HG03045 (cell line): ENCODE measurements around the gene CYSRT1.

Experiments
- ATAC-seq: cut with Tn5 transposase; IDR thresholded peaks from one replicate; pipeline ENCODE4 v1.9.1; 2021; ENCODE audit warnings: mild to moderate bottlenecking, moderate library complexity; ENCODE audit not compliant: unreplicated experiment

Gene CYSRT1

DNA sequence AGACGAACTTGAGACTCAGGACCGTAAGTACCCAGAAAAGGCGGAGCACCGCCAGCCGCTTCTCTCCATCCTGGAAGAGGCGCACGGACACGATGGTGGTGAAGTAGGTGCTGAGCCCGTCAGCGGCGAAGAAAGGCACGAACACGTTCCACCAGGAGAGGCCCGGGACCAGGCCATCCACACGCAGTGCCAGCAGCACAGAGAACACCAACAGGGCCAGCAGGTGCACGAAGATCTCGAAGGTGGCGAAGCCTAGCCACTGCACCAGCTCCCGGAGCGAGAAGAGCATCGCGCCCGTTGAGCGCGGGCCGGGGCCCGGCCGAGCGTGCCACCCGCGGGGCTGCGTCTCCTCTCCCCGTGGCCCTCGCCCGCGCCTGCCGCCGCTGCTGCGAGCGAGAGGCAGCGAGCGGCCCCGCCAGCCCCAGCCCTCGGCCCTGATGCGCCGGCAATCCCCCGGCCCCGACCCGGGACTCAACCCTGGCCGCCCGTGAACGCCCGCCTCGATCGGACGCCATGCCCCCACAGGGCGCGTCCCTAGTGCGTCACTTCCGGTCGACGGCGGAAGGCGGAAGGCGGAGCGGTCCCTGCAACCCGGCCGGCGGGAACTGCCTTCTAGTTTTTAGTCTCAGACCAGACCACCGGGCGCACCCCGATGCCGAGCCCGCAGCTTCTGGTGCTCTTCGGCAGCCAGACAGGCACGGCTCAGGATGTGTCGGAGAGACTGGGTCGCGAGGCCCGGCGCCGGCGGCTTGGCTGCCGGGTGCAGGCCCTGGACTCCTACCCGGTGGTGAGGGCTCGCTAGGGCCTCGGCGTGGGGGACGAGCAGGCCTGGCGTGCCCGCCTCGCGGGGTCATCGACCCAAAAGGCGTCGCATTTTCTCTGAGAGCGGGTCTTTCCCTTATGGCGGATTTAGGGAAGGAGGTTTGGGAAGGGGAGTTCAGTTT, 19.6 kb upstream of the CYSRT1 start, which contains the start of the genes NDOR1 and TMEM203:
TSS of gene NDOR1 (plus strand) at position 575 of the 944 bp plus-strand sequence. CDS start at position 653, 78 bp downstream.
TSS of gene TMEM203 (minus strand) at position 523 of the 944 bp plus-strand sequence. CDS start at position 289, 234 bp downstream.
- ATAC-seq, result peak; percentile 44

- ATAC-seq, result no peak
Observed at GRCh38 chr9:137206602-137207001, 18.4 kb upstream of the CYSRT1 start.

- ATAC-seq, result no peak
Observed at GRCh38 chr9:137211532-137211931, 13.4 kb upstream of the CYSRT1 start.

- ATAC-seq, result no peak
Observed at GRCh38 chr9:137212520-137212919, 12.5 kb upstream of the CYSRT1 start.

GRCh38 chr9:137213160-137214060, 11.6 kb upstream of the CYSRT1 start:
- no peak for ATAC-seq

- no peak for ATAC-seq
Observed at GRCh38 chr9:137214620-137215019, 10.4 kb upstream of the CYSRT1 start.

- no peak for ATAC-seq
Observed at GRCh38 chr9:137215196-137215986, 9.6 kb upstream of the CYSRT1 start.

DNA sequence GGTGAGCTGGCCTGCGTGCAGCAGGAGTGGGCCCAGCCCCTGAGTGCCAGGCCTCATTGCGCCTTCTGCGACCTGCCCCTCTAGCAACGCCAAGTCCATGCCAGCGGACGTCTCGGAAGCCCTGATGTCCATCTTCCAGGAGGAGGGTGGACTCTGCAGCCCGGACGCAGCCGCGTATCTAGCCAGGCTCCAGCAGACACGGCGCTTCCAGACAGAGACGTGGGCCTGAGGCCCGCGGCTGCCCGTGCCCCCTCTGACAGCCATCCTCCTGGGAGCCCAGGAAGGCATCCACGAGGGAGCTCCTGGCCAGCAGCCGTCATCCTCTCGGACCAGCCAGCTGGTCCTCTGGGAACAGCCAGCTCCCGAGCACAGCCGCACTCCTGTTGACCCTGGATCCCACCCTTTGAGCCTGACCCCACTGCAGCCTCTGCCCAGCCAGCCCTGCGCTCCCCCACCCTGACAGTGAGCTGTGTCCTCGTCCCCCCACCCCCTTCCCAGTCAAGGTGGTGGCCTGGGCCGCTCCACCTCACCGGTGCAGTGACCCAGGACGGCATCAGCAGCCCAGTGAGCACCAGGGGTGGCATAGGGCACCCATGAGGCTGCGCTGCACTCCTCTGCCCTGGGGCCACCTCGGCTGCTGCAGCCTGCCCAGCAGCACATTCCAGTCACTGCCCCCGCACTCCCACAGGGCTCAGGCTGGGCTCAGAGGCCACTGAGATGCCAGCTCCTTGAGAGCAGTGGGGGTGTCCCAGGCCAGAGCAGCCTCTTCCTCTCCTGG, 8.6 kb upstream of the CYSRT1 start:
- no peak for ATAC-seq

DNA sequence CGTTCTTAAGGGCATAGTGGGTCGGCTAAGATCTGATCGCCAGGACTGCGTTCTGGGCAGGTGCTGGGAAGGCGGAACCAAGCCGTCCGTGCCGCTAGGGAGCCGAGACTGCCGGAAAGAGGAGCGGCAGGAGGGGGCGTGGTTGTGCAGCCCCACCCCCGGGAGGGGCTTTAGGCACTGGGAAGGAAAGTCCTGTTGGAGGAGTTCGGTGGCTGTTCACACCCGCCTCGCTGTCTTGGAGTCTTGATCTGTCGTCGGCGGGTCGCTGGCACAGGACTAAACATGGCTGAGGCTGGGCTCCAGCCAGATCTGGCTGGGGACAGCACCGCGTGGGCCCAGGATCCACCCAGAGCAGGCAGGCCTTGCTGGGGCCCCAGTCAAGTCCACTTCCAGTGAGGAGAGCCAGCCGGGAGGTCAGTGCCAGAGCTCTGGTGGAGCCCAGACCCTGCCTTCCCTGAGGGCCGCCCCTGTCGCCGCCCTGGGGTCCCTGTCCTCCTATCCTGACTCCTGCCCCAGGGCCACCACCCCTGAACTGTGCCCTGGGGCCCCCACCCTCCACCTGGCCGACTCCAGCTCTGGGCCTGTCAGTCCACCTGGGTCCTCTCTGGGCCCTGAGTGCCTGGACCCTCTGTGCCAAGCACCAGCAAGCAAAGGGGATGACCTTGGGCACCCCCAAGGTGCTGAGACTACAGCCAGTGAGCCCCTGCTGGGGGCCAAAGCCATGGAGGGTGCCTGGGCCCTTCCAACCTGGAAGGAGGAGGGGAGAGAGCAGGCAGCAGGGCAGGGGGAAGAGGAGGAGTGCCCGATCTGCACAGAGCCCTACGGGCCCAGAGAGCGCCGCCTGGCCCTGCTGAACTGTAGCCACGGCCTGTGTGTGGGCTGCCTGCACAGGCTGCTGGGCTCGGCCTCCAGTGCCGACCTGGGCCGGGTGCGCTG, 7.4 kb upstream of the CYSRT1 start:
- no peak for ATAC-seq

DNA sequence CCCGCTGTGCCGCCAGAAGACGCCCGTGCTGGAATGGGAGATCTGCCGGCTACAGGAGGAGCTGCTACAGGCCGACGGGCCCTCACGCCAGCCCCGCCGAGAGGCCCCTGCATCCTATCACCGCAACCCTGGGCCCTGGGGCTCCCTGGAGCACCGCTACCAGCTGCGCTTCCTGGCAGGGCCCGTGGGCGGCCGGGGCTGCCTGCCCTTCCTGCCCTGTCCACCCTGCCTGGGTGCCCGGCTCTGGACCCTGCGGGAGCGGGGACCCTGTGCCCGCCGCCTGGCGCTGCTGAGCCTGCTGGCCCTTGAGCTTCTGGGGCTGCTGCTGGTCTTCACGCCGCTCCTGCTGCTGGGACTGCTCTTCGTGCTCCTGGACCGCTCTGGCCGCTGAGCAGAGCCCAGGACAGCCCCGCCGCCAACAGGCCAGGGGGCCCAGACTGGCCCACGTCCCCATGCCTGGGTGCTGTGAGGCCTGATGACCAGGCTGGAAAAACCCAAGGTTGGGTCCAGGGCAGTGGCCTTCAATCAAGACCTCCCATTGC, 6.7 kb upstream of the CYSRT1 start:
- no peak for ATAC-seq

GRCh38 chr9:137218754-137219271, 6.2 kb upstream of the CYSRT1 start:
- ATAC-seq, result no peak

GRCh38 chr9:137219757-137220316, 5.1 kb upstream of the CYSRT1 start:
- ATAC-seq, result no peak

DNA sequence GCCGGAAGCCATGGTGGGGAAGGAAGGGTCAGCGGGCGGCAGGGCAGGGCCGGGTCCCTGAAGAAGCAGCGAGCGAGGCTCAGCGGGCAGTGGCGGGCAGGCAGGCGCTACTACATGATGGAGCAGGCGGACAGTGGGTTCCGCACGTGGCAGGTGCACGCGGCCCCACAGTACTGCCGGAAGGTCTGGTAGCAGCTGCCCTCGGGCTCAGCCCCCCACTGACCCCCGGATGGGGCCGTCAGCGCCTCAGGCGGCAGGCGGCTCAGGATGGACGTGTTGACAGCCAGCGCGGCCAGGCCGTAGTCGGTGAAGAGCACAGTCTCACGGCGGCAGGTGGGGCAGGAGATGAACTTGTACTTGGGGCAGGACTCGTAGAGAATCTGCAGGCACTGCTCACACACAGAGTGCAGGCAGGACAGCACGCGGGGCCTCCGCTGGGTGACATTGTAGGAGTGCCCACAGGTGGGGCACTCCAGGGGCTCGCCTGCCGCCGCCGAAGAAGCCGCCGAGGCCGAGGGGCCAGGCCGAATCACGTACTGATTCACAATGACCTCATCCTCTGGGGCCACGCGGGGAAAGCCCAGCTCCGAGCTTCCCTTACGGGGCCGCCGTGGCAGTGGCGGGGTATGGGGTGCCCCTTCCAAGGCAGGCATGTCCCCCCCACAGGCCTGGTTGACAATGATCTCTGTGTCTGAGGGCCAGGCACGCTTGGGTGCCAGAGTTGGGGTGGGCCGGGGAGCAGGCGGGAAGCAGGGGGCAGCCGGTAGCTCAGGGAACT, 4.5 kb upstream of the CYSRT1 start:
- ATAC-seq, result no peak

GRCh38 chr9:137221095-137221505, 3.9 kb upstream of the CYSRT1 start:
- ATAC-seq, result no peak

DNA sequence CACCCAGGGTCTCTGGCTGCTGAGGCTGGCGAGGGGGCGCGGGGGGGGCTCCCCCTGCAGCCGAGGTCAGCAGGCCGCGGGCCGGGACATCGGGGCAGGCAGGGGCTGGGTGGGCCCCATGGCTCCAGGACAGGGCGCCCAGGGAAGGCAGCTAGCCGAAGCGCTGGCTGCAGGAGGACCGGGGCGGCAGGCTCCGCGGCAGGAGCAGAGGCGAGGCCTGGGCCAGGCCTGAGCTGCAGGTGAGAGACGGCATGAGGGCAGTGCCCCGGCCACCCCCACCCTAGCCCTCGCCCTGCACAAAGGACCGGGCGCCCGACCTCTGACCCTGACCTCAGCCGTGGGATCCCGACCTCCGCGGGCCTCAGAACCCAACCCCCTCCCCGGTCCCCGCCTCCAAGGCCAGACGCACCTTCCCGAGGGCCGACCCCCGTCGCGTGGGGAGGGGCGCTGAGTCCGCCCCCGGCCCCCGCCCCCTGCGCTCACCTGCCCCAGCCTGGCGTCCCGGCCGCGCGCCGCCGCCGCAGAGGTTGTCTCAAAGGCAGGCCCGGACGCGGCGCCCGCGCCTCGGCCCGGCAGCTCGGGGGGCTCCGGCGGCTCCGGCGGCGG, 3.4 kb upstream of the CYSRT1 start:
- no peak for ATAC-seq

- no peak for ATAC-seq
Observed at GRCh38 chr9:137222190-137223077, 2.5 kb upstream of the CYSRT1 start, which contains the start of gene RNF208. TSS of gene RNF208 (minus strand) at chr9:137222240. CDS start at chr9:137221212, 1,028 bp downstream.
